Keratinocyte (primary cell): ENCODE data around the gene SMG9. TPM values are rescaled to one million over a fixed set of nuclear protein-coding genes. Genes with fewer than 3 reads are reported as not detected.

Experiments
- DNase-seq: peaks from one replicate; pipeline ENCODE4 v3.0.0-alpha.2; 2011; ENCODE audit warnings: low read depth, missing footprints, low spot score
- FAIRE-seq: peaks from 2 replicates; lab custom pipeline; 2011; peaks lifted over from hg19 to GRCh38; lab: Jason Lieb, UNC
- H2AFZ ChIP-seq: 2 replicates; pipeline ENCODE4 v1.6.0; 2012; ENCODE audit warnings: low read length, control low read depth, inconsistent platforms; ENCODE audit not compliant: control insufficient read depth
- H3K27ac ChIP-seq: 2 replicates; pipeline ENCODE4 v1.5.1; 2011; ENCODE audit warnings: low read length; ENCODE audit not compliant: control insufficient read depth, insufficient read depth
- H3K27me3 ChIP-seq: 3 replicates; pipeline ENCODE4 v1.6.0; 2011; ENCODE audit warnings: low read length; ENCODE audit not compliant: control insufficient read depth, insufficient read depth; ENCODE audit errors: extremely low read depth
- H3K36me3 ChIP-seq, 2 experiments: 2 replicates in 1 of 2; 3 replicates in 1 of 2; pipeline ENCODE4 v1.5.1; 2011; ENCODE audit warnings: low read length in 2 of 2, mild to moderate bottlenecking in 1 of 2; ENCODE audit not compliant: control insufficient read depth in 2 of 2, insufficient read depth in 2 of 2; ENCODE audit errors: extremely low read depth in 1 of 2
- H3K4me1 ChIP-seq: 3 replicates; pipeline ENCODE4 v1.5.1; 2011; ENCODE audit warnings: low read length; ENCODE audit not compliant: control insufficient read depth, insufficient read depth; ENCODE audit errors: extremely low read depth
- H3K4me2 ChIP-seq: 3 replicates; pipeline ENCODE4 v1.6.0; 2011; ENCODE audit warnings: low read depth, low read length; ENCODE audit not compliant: control insufficient read depth, insufficient read depth; ENCODE audit errors: extremely low read depth
- H3K4me3 ChIP-seq, 3 experiments: fragments of 200-600 bp in 1 of 3; sonication (generic) in 1 of 3; 2 replicates in 2 of 3; 3 replicates in 1 of 3; pipeline ENCODE4 v1.5.1; 2011 to 2016; ENCODE audit warnings: low read length in 3 of 3, mild to moderate bottlenecking in 3 of 3, control low read depth in 2 of 3, inconsistent platforms in 1 of 3, low read depth in 1 of 3, mixed read lengths in 1 of 3, mixed run types in 1 of 3, moderate library complexity in 1 of 3; ENCODE audit not compliant: control insufficient read depth in 2 of 3, insufficient read depth in 2 of 3; ENCODE audit errors: extremely low read depth in 1 of 3
- H3K79me2 ChIP-seq: 2 replicates; pipeline ENCODE4 v1.6.0; 2012; ENCODE audit warnings: low read length; ENCODE audit not compliant: control insufficient read depth, insufficient read depth
- H3K9ac ChIP-seq: 3 replicates; pipeline ENCODE4 v1.6.0; 2011; ENCODE audit warnings: low read length; ENCODE audit not compliant: control insufficient read depth, insufficient read depth; ENCODE audit errors: extremely low read depth
- H3K9me1 ChIP-seq: 3 replicates; pipeline ENCODE4 v1.6.0; 2011; ENCODE audit warnings: low read length; ENCODE audit not compliant: control insufficient read depth, insufficient read depth; ENCODE audit errors: extremely low read depth
- H3K9me3 ChIP-seq: 2 replicates; pipeline ENCODE4 v1.5.1; 2012; ENCODE audit warnings: low read depth, low read length; ENCODE audit not compliant: control insufficient read depth
- H4K20me1 ChIP-seq: 3 replicates; pipeline ENCODE4 v1.6.0; 2011; ENCODE audit warnings: low read length; ENCODE audit not compliant: control insufficient read depth, insufficient read depth; ENCODE audit errors: extremely low read depth
- CTCF ChIP-seq, 3 experiments: IDR thresholded peaks in 1 of 3; conservative IDR thresholded peaks in 1 of 3; optimal IDR thresholded peaks in 1 of 3; 2 replicates in 2 of 3; 3 replicates in 1 of 3; pipeline versions ENCODE3 to v1.5.1; 2011; ENCODE audit warnings: low read length in 3 of 3, mild to moderate bottlenecking in 3 of 3, moderate library complexity in 2 of 3, control low read depth in 1 of 3, inconsistent platforms in 1 of 3; ENCODE audit not compliant: insufficient read depth in 2 of 3; ENCODE audit errors: extremely low read depth in 1 of 3
- EZH2 ChIP-seq: IDR thresholded peaks from one replicate; pipeline ENCODE4 v1.6.1; 2012; ENCODE audit warnings: inconsistent platforms, mild to moderate bottlenecking, low read length, moderate library complexity
- dilution Hi-C: fragments of 300-500 bp; cut with MboI; formaldehyde crosslinking; loops from one replicate; pipeline ENCODE4 v1.7.0; 2020; ENCODE audit warnings: low sequenced_read_pairs; ENCODE audit not compliant: extremely low pct_ligation_motif_present
- polyA plus RNA-seq, 5 experiments: library from polyadenylated mRNA; depleted of rRNA in 3 of 5; stranded (reverse) in 3 of 5; stranded (forward) in 1 of 5; unstranded in 1 of 5; fragments of >200 nt; gene quantifications; 1 replicate in 1 of 5; 2 replicates in 3 of 5; 3 replicates in 1 of 5; pipeline versions ENCODE4 v1.2.1 to v1.2.3, GENCODE V29; 2011 to 2012; ENCODE audit warnings: missing spikeins in 2 of 5, low read depth in 1 of 5, low replicate concordance in 1 of 5

The SMG9 gene
- polyA plus RNA-seq, 1 donor (not counting 4 experiments of a cell fraction or from before 2014, with no cell fraction given), result 15.6 TPM

GRCh38 chr19:43735957-43736356, 18.8 kb downstream of the SMG9 start:
- H3K27ac ChIP-seq, result no peak overlapping the region
- dilution Hi-C loops, result no loop called here
- H3K27me3 ChIP-seq, result no peaks in the 10 kb centered on the region
- H2AFZ ChIP-seq, result no peak overlapping the region
- H4K20me1 ChIP-seq, result no peaks in the 10 kb centered on the region
- no peaks in the 10 kb centered on the region for H3K79me2 ChIP-seq
- H3K9me1 ChIP-seq, result no peaks in the 10 kb centered on the region
- H3K9ac ChIP-seq, result no peak overlapping the region
- TF ChIP-seq CTCF (optimal IDR thresholded peaks at IDR 0.05 in 1 of 3, IDR thresholded peaks at IDR 0.05 in 1 of 3, conservative IDR thresholded peaks at IDR 0.05 in 1 of 3; ENCODE audit: extremely low read depth in 1 of 3, insufficient read depth in 2 of 3, low read length in 3 of 3), result no peak
- no peak for TF ChIP-seq EZH2
- peaks cover 54 to 68% of the 10 kb centered on the region in 2 experiments for H3K36me3 ChIP-seq
- no peak overlapping the region for H3K4me2 ChIP-seq
- peaks cover 19% of the 10 kb centered on the region for H3K4me1 ChIP-seq
- H3K4me3 ChIP-seq, result no peak overlapping the region
- FAIRE-seq (no peak), DNase-seq (no peak)
- no peaks in the 10 kb centered on the region for H3K9me3 ChIP-seq

- no peak overlapping the region for H3K4me3 ChIP-seq
- H3K4me1 ChIP-seq, result peaks cover 13% of the 10 kb centered on the region
- H3K9ac ChIP-seq, result no peak overlapping the region
- H3K27me3 ChIP-seq, result no peaks in the 10 kb centered on the region
- DNase-seq (no peak), FAIRE-seq (no peak)
- H3K9me1 ChIP-seq, result no peaks in the 10 kb centered on the region
- H3K36me3 ChIP-seq, result peaks cover 56 to 63% of the 10 kb centered on the region in 2 experiments
- H3K27ac ChIP-seq, result no peak overlapping the region
- TF ChIP-seq CTCF (optimal IDR thresholded peaks at IDR 0.05 in 1 of 3, IDR thresholded peaks at IDR 0.05 in 1 of 3, conservative IDR thresholded peaks at IDR 0.05 in 1 of 3; ENCODE audit: extremely low read depth in 1 of 3, insufficient read depth in 2 of 3, low read length in 3 of 3), result no peak
- no peak for TF ChIP-seq EZH2
- dilution Hi-C loops, result no loop called here
- no peak overlapping the region for H3K4me2 ChIP-seq
- H4K20me1 ChIP-seq, result no peaks in the 10 kb centered on the region
- no peaks in the 10 kb centered on the region for H3K79me2 ChIP-seq
- no peak overlapping the region for H2AFZ ChIP-seq
- H3K9me3 ChIP-seq, result no peaks in the 10 kb centered on the region
Observed at GRCh38 chr19:43735013-43735412, 19.7 kb downstream of the SMG9 start.
